GM19468 (cell line): Measurements from ENCODE around the gene PRPF6.

Source experiments
- ATAC-seq: cut with Tn5 transposase; IDR thresholded peaks from one replicate; pipeline ENCODE4 v1.9.1; 2021; ENCODE audit warnings: mild to moderate bottlenecking, moderate library complexity, moderate number of reproducible peaks; ENCODE audit not compliant: unreplicated experiment; ENCODE audit errors: extremely low read depth

Gene PRPF6

GRCh38 chr20:64056889-64057627 lies 76.1 kb downstream of the PRPF6 start:
- no peak for ATAC-seq

GRCh38 chr20:64057628-64058498 lies 76.9 kb downstream of the PRPF6 start:
- no peak for ATAC-seq

GRCh38 chr20:64058536-64058935 lies 77.6 kb downstream of the PRPF6 start:
- no peak for ATAC-seq

GRCh38 chr20:64062276-64062595 lies 81.3 kb downstream of the PRPF6 start:
- no peak for ATAC-seq

- ATAC-seq, result peak; percentile 50
These were observed 81.9 kb downstream of the PRPF6 start, which contains the start of gene TCEA2 for GRCh38 chr20:64062596-64063388. TSS of gene TCEA2 (plus strand) at chr20:64063198. CDS start at chr20:64063313, 115 bp downstream.

- no peak for ATAC-seq
These were observed 82.6 kb downstream of the PRPF6 start for GRCh38 chr20:64063389-64064144.

GRCh38 chr20:64064145-64064698 lies 83.3 kb downstream of the PRPF6 start:
- ATAC-seq, result no peak

GRCh38 chr20:64065062-64065973 lies 84.4 kb downstream of the PRPF6 start:
- ATAC-seq, result no peak

- no peak for ATAC-seq
These were observed 85.0 kb downstream of the PRPF6 start for GRCh38 chr20:64065974-64066343.

GRCh38 chr20:64067005-64067632 lies 86.2 kb downstream of the PRPF6 start:
- no peak for ATAC-seq

GRCh38 chr20:64067733-64068307 lies 86.9 kb downstream of the PRPF6 start:
- ATAC-seq, result no peak

- no peak for ATAC-seq
These were observed 87.7 kb downstream of the PRPF6 start for GRCh38 chr20:64068386-64069208.

- ATAC-seq, result no peak
These were observed 88.3 kb downstream of the PRPF6 start for GRCh38 chr20:64069209-64069613.

- no peak for ATAC-seq
These were observed 88.8 kb downstream of the PRPF6 start for GRCh38 chr20:64069614-64070243.

- no peak for ATAC-seq
These were observed 89.5 kb downstream of the PRPF6 start for GRCh38 chr20:64070244-64070993.
